ENCODE measurements around the gene NCOA5. TPM values are rescaled to one million over a fixed set of nuclear protein-coding genes. Genes with fewer than 3 reads are reported as not detected.

Gene NCOA5
- total and polyA plus RNA-seq, 2 experiments from 2014 or later, result 8.4 to 22.8 TPM

DNA sequence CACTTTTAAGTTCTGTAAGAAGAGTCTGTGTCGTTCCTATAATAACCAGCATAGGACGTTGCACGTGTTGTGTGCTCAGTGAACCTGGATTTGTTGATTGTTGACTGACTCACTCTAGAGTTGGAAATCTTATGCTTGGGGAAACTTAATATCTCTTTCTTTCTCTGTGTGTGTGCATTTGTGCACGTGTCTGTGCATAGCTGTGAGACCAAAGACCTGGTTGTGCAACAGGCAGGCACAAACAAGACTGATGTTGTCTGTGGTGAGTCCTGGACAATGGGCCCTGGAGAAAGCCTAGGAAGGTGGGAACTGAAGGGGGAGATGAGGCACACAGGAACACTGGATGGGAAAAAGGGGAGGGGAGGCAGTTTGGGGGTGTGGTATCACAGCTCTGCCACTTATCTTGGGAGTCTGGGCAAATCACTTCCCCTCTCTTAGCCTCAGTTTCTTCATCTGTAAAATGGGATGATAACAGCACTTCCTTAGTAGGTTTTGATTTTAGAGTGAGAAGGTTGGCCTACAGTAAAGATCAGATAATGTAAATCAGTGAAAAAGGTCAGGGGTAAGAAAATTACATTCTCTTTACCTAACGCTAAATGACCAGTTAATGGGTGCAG is 36.8 kb upstream of the NCOA5 start:
- no peaks in the 10 kb centered on the region; the same call in 2 of the 3 replicates for H3K9me3 Mint-ChIP-seq
- H3K4me2 ChIP-seq, result no peak overlapping the region
- H3K4me3 Mint-ChIP-seq, result no peak overlapping the region
- H3K4me1 ChIP-seq (ENCODE audit: insufficient read depth), result no peaks in the 10 kb centered on the region
- H3K36me3 Mint-ChIP-seq (ENCODE audit: low read depth), result peaks cover 30% of the 10 kb centered on the region
- peaks cover 2% of the 10 kb centered on the region; the same call in 1 of the 2 replicates for H3K27me3 ChIP-seq (ENCODE audit: insufficient read depth)
- no peak overlapping the region for H3K27ac Mint-ChIP-seq
- H2AFZ ChIP-seq, result no peak overlapping the region
- H4K20me1 ChIP-seq (replicated peaks; ENCODE audit: insufficient read depth), result no peaks in the 10 kb centered on the region; the same call in 1 of the 2 replicates
- DNase-seq (ENCODE audit: low spot score), result no peak
- no peaks in the 10 kb centered on the region for H3K9me2 ChIP-seq (ENCODE audit: insufficient read depth)
- no peak overlapping the region for H3K4me3 ChIP-seq
- peaks cover 3% of the 10 kb centered on the region for H3K27me3 Mint-ChIP-seq (ENCODE audit: insufficient read depth, low read depth, poor library complexity)
- no peaks in the 10 kb centered on the region for H3K36me3 ChIP-seq (ENCODE audit: insufficient read depth)
- H3K27ac ChIP-seq (ENCODE audit: low read depth), result no peak overlapping the region
- H3K4me1 Mint-ChIP-seq, result peaks cover 4% of the 10 kb centered on the region; the same call in 2 of the 3 replicates
- no peaks in the 10 kb centered on the region for H3K79me2 ChIP-seq (replicated peaks; ENCODE audit: insufficient read depth)
- TF ChIP-seq, protein P1, sequence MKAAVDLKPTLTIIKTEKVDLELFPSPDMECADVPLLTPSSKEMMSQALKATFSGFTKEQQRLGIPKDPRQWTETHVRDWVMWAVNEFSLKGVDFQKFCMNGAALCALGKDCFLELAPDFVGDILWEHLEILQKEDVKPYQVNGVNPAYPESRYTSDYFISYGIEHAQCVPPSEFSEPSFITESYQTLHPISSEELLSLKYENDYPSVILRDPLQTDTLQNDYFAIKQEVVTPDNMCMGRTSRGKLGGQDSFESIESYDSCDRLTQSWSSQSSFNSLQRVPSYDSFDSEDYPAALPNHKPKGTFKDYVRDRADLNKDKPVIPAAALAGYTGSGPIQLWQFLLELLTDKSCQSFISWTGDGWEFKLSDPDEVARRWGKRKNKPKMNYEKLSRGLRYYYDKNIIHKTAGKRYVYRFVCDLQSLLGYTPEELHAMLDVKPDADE (IDR thresholded peaks at IDR 0.05), result no peak
- TF ChIP-seq ZNF114 (CRISPR knock-in tag; IDR thresholded peaks at IDR 0.05), result no peak
- TF ChIP-seq STAT1 (IDR thresholded peaks at IDR 0.05; ENCODE audit: unreplicated experiment), result no peak
- TF ChIP-seq EZH2phosphoT487 (IDR thresholded peaks at IDR 0.05; ENCODE audit: unreplicated experiment), result no peak
- no peak for TF ChIP-seq EZH2 (IDR thresholded peaks at IDR 0.05; ENCODE audit: low read depth, unreplicated experiment)
- TF ChIP-seq, protein P2, sequence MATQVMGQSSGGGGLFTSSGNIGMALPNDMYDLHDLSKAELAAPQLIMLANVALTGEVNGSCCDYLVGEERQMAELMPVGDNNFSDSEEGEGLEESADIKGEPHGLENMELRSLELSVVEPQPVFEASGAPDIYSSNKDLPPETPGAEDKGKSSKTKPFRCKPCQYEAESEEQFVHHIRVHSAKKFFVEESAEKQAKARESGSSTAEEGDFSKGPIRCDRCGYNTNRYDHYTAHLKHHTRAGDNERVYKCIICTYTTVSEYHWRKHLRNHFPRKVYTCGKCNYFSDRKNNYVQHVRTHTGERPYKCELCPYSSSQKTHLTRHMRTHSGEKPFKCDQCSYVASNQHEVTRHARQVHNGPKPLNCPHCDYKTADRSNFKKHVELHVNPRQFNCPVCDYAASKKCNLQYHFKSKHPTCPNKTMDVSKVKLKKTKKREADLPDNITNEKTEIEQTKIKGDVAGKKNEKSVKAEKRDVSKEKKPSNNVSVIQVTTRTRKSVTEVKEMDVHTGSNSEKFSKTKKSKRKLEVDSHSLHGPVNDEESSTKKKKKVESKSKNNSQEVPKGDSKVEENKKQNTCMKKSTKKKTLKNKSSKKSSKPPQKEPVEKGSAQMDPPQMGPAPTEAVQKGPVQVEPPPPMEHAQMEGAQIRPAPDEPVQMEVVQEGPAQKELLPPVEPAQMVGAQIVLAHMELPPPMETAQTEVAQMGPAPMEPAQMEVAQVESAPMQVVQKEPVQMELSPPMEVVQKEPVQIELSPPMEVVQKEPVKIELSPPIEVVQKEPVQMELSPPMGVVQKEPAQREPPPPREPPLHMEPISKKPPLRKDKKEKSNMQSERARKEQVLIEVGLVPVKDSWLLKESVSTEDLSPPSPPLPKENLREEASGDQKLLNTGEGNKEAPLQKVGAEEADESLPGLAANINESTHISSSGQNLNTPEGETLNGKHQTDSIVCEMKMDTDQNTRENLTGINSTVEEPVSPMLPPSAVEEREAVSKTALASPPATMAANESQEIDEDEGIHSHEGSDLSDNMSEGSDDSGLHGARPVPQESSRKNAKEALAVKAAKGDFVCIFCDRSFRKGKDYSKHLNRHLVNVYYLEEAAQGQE (IDR thresholded peaks at IDR 0.05; ENCODE audit: unreplicated experiment), result no peak
- ATAC-seq, result no peak
- H3F3A ChIP-seq (replicated peaks; ENCODE audit: low read depth), result no peaks in the 10 kb centered on the region

DNA sequence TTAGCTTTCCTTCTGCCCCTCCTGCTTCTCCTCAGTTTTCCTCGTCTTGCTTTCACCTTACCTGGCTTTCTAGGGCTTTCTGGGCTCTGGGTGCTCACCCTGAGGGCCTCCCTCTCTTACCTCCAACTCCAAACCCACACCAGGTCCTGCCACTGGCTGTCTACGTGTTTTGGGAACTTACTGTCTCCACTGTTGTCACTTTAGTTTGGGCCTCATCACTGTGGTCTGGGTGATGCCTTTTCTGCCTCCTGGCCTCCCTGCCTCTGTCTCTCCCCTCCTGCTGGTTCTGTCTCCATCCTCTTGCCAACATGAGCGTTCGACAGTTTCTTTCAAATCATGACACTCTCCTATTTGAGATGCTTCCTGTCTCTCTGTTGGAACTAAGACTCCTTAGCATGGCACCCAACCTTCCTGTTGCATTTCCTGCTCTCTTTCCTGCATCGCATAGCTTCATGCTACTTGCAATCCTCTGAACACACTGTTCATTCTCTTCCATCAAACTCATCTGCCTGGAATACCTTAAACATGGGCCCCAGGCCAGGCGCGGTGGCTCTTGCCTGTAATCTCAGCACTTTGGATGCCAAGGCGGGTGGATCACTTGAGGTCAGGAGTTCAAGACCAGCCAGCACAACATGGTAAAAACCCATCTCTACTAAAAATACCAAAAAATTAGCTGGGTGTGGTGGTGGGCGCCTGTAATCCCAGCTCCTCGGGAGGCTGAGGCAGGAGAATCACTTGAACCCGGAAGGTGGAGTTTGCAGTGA is 33.9 kb upstream of the NCOA5 start:
- Mint-ChIP-seq H3K9me3 (no peaks in the 10 kb centered on the region; the same call in 2 of the 3 replicates), H3K4me1 (peaks cover 5% of the 10 kb centered on the region; the same call in 2 of the 3 replicates), H3K27me3 (ENCODE audit: insufficient read depth, low read depth, poor library complexity) (peaks cover 3% of the 10 kb centered on the region), H3K36me3 (ENCODE audit: low read depth) (peaks cover 30% of the 10 kb centered on the region), H3K27ac (no peak overlapping the region), H3K4me3 (no peak overlapping the region)
- DNase-seq (ENCODE audit: low spot score) (no peak), ATAC-seq (no peak)
- H4K20me1 ChIP-seq (replicated peaks; ENCODE audit: insufficient read depth), result peaks cover 19% of the 10 kb centered on the region; the same call in 1 of the 2 replicates
- TF ChIP-seq, protein P2 (IDR thresholded peaks at IDR 0.05; ENCODE audit: unreplicated experiment), result no peak
- H3K27ac ChIP-seq (ENCODE audit: low read depth), result no peak overlapping the region
- no peak overlapping the region for H2AFZ ChIP-seq
- H3K9me2 ChIP-seq (ENCODE audit: insufficient read depth), result no peaks in the 10 kb centered on the region
- peaks cover 6% of the 10 kb centered on the region for H3K4me1 ChIP-seq (ENCODE audit: insufficient read depth)
- H3F3A ChIP-seq (replicated peaks; ENCODE audit: low read depth), result no peaks in the 10 kb centered on the region
- H3K4me3 ChIP-seq, result no peak overlapping the region
- no peaks in the 10 kb centered on the region for H3K36me3 ChIP-seq (ENCODE audit: insufficient read depth)
- H3K79me2 ChIP-seq (replicated peaks; ENCODE audit: insufficient read depth), result no peaks in the 10 kb centered on the region
- no peak overlapping the region for H3K4me2 ChIP-seq
- no peaks in the 10 kb centered on the region for H3K27me3 ChIP-seq (ENCODE audit: insufficient read depth)
